IMR-90 (cell line): ENCODE results near the gene KLF12. TPM values are rescaled to one million over a fixed set of nuclear protein-coding genes. Genes with fewer than 3 reads are reported as not detected.

Source experiments
- ATAC-seq: fragments of 200-7000 bp; cut with Tn5 transposase; 2 replicates; pipeline ENCODE4 v1.9.1; 2020; ENCODE audit warnings: low read depth, mild to moderate bottlenecking, moderate library complexity
- BruUV-seq: library from RNA; stranded (reverse); fragments of 400-500 nt; replicated peaks from 2 replicates; lab custom pipeline; 2021; lab: Mats Ljungman, UMichigan
- CTCF ChIA-PET: fragments of 300-600 bp; formaldehyde crosslinking; extraction: SDS; loops from one replicate; lab custom pipeline; 2021; ENCODE audit warnings: antibody characterized with exemption; lab: Yijun Ruan, JAX
- POLR2A ChIA-PET: fragments of 300-600 bp; sonication (Branson Sonifier 250); formaldehyde crosslinking; loops from one replicate; lab custom pipeline; 2022; ENCODE audit warnings: antibody characterized with exemption; ENCODE audit not compliant: unreplicated experiment; lab: Charles Lee
- DNase-seq: peaks from one replicate; pipeline ENCODE4 v3.0.0; 2013
- H2AFZ ChIP-seq: replicated peaks from 2 replicates; pipeline ENCODE3; 2013; ENCODE audit warnings: low read length, mild to moderate bottlenecking; ENCODE audit not compliant: poor library complexity
- H2AK5ac ChIP-seq: 2 replicates; pipeline ENCODE4 v1.6.1; 2013; ENCODE audit warnings: low read depth, low read length, inconsistent platforms
- H2AK9ac ChIP-seq: replicated peaks from 2 replicates; pipeline ENCODE3; 2013; ENCODE audit warnings: mild to moderate bottlenecking, low read depth, low read length, moderate library complexity; ENCODE audit not compliant: poor library complexity
- H2BK120ac ChIP-seq: 2 replicates; pipeline ENCODE4 v1.6.1; 2013; ENCODE audit warnings: low read depth, low read length, inconsistent platforms
- H2BK15ac ChIP-seq: 3 replicates; pipeline ENCODE4 v1.6.1; 2013; ENCODE audit warnings: low read depth, low read length, inconsistent platforms
- H2BK20ac ChIP-seq: 2 replicates; pipeline ENCODE4 v1.6.1; 2013; ENCODE audit warnings: low read depth, mild to moderate bottlenecking, inconsistent platforms, low read length, moderate library complexity
- H2BK5ac ChIP-seq: 2 replicates; pipeline ENCODE4 v1.6.1; 2013; ENCODE audit warnings: mild to moderate bottlenecking, low read depth, low read length, inconsistent platforms; ENCODE audit not compliant: poor library complexity, severe bottlenecking
- H3K14ac ChIP-seq: replicated peaks from 2 replicates; pipeline ENCODE4 v1.6.1; 2013; ENCODE audit warnings: low read depth, low read length, inconsistent platforms
- H3K18ac ChIP-seq: 2 replicates; pipeline ENCODE4 v1.6.1; 2013; ENCODE audit warnings: low read depth, low read length, control low read depth
- H3K23ac ChIP-seq: 2 replicates; pipeline ENCODE4 v1.6.1; 2013; ENCODE audit warnings: low read depth, low read length, inconsistent platforms
- H3K27ac ChIP-seq: 2 replicates; pipeline ENCODE4 v1.5.1; 2013; ENCODE audit warnings: mild to moderate bottlenecking, control low read depth, low read length; ENCODE audit not compliant: insufficient read depth
- H3K27me3 ChIP-seq: 2 replicates; pipeline ENCODE4 v1.6.1; 2013; ENCODE audit warnings: low read length; ENCODE audit not compliant: control insufficient read depth, insufficient read depth
- H3K36me3 ChIP-seq: 2 replicates; pipeline ENCODE4 v1.6.1; 2013; ENCODE audit warnings: low read length, mixed read lengths; ENCODE audit not compliant: control insufficient read depth, insufficient read depth
- H3K4ac ChIP-seq: 2 replicates; pipeline ENCODE4 v1.6.1; 2013; ENCODE audit warnings: low read depth, low read length, inconsistent platforms
- H3K4me1 ChIP-seq: 2 replicates; pipeline ENCODE4 v1.6.1; 2013; ENCODE audit warnings: low read length, mixed read lengths; ENCODE audit not compliant: control insufficient read depth, insufficient read depth
- H3K4me2 ChIP-seq: 2 replicates; pipeline ENCODE4 v1.6.1; 2013; ENCODE audit warnings: low read depth, mild to moderate bottlenecking, control low read depth, low read length, moderate library complexity
- H3K4me3 ChIP-seq: 2 replicates; pipeline ENCODE4 v1.5.1; 2013; ENCODE audit warnings: low read depth, mild to moderate bottlenecking, control low read depth, low read length, moderate library complexity; ENCODE audit not compliant: insufficient read depth
- H3K56ac ChIP-seq: 2 replicates; pipeline ENCODE4 v1.6.1; 2013; ENCODE audit warnings: low read length, inconsistent platforms; ENCODE audit not compliant: insufficient read depth; ENCODE audit errors: extremely low read depth
- H3K79me1 ChIP-seq, 2 experiments: 2 replicates each; pipeline ENCODE4 v1.6.1; 2013; ENCODE audit warnings: low read length in 2 of 2, inconsistent platforms in 1 of 2, low read depth in 1 of 2
- H3K9ac ChIP-seq: 2 replicates; pipeline ENCODE4 v1.6.1; 2013; ENCODE audit warnings: low read depth, low read length, control low read depth
- H3K9me1 ChIP-seq: 2 replicates; pipeline ENCODE4 v1.6.1; 2013; ENCODE audit warnings: low read length, inconsistent platforms; ENCODE audit not compliant: insufficient read depth
- H3K9me3 ChIP-seq: 2 replicates; pipeline ENCODE4 v1.6.1; 2013; ENCODE audit warnings: low read length; ENCODE audit not compliant: control insufficient read depth, insufficient read depth
- H4K20me1 ChIP-seq: 2 replicates; pipeline ENCODE4 v1.6.1; 2013; ENCODE audit warnings: low read length, inconsistent platforms; ENCODE audit not compliant: insufficient read depth
- H4K5ac ChIP-seq: 2 replicates; pipeline ENCODE4 v1.6.1; 2013; ENCODE audit warnings: mild to moderate bottlenecking, low read depth, low read length, control low read depth
- H4K8ac ChIP-seq, 2 experiments: 2 replicates each; pipeline ENCODE4 v1.6.1; 2013; ENCODE audit warnings: low read depth in 2 of 2, low read length in 2 of 2, control low read depth in 1 of 2, inconsistent platforms in 1 of 2
- H4K91ac ChIP-seq: 2 replicates; pipeline ENCODE4 v1.6.1; 2013; ENCODE audit warnings: low read depth, low read length, inconsistent platforms; ENCODE audit not compliant: insufficient read depth
- BHLHE40 ChIP-seq: fragments of 150-350 bp; IDR thresholded peaks from 2 replicates; pipeline ENCODE4 v1.6.1; 2016; ENCODE audit warnings: mild to moderate bottlenecking, low read depth, low read length
- CEBPB ChIP-seq: IDR thresholded peaks from 2 replicates; pipeline ENCODE4 v1.6.1; 2012; ENCODE audit warnings: low read depth, low read length, improper control_type of control experiment
- CHD1 ChIP-seq: IDR thresholded peaks from 2 replicates; pipeline ENCODE4 v1.6.1; 2012; ENCODE audit warnings: low read depth, low read length, improper control_type of control experiment
- CTCF ChIP-seq: conservative IDR thresholded peaks from 2 replicates; pipeline ENCODE4 v1.5.1; 2012; ENCODE audit warnings: mild to moderate bottlenecking, low read depth, low read length, improper control_type of control experiment
- ELK1 ChIP-seq: fragments of 150-350 bp; IDR thresholded peaks from 2 replicates; pipeline ENCODE4 v1.6.1; 2016; ENCODE audit warnings: low read depth, mild to moderate bottlenecking, low read length, moderate library complexity, borderline replicate concordance
- MAZ ChIP-seq: IDR thresholded peaks from 2 replicates; pipeline ENCODE4 v1.6.1; 2012; ENCODE audit warnings: low read depth, mild to moderate bottlenecking, low read length, improper control_type of control experiment, moderate library complexity, borderline replicate concordance
- MXI1 ChIP-seq: IDR thresholded peaks from 2 replicates; pipeline ENCODE4 v1.6.1; 2012; ENCODE audit warnings: low read depth, mild to moderate bottlenecking, low read length, moderate library complexity, borderline replicate concordance
- POLR2A ChIP-seq: IDR thresholded peaks from 2 replicates; pipeline ENCODE4 v1.6.1; 2012; ENCODE audit warnings: mild to moderate bottlenecking, low read depth, low read length
- RAD21 ChIP-seq: IDR thresholded peaks from 2 replicates; pipeline ENCODE4 v1.6.1; 2012; ENCODE audit warnings: low read length, improper control_type of control experiment
- RFX5 ChIP-seq: IDR thresholded peaks from 2 replicates; pipeline ENCODE4 v1.8.0; 2012; ENCODE audit warnings: low read depth, mild to moderate bottlenecking, low read length, moderate library complexity
- USF2 ChIP-seq: fragments of 150-350 bp; IDR thresholded peaks from 2 replicates; pipeline ENCODE4 v1.6.1; 2017; ENCODE audit warnings: mild to moderate bottlenecking, antibody characterized with exemption, low read length, low read depth
- WGBS, 2 experiments: methylation state at CpG; one replicate each; pipeline versions ENCODE4 v1.1.5 to v1.1.7; 2013; ENCODE audit warnings: missing lambda C conversion rate in 2 of 2; ENCODE audit not compliant: insufficient read length in 1 of 2; ENCODE audit errors: extremely low coverage in 2 of 2; 5-methylcytosine and 5-hydroxymethylcytosine counted together
- dilution Hi-C: fragments of 300-500 bp; cut with HindIII; formaldehyde crosslinking; loops from one replicate; pipeline ENCODE4 v1.14.3; 2018; ENCODE audit warnings: low sequenced_read_pairs; ENCODE audit not compliant: unreplicated experiment
- in situ Hi-C: fragments of 300-500 bp; cut with MboI; formaldehyde crosslinking; loops from 3 replicates; pipeline ENCODE4 v1.14.3; 2019; ENCODE audit warnings: low sequenced_read_pairs, inconsistent platforms, mixed read lengths
- intact Hi-C: fragments of 100-400 bp; cut with micrococcal nuclease; formaldehyde crosslinking; loops from 2 replicates; pipeline ENCODE4 v1.10.0; 2022
- polyA plus RNA-seq, 3 experiments: library from polyadenylated mRNA; depleted of rRNA; stranded (reverse); fragments of >200 nt; gene quantifications; 2 replicates each; pipeline ENCODE4 v1.2.3, GENCODE V29; 2012; ENCODE audit warnings: low replicate concordance in 1 of 3
- total RNA-seq: library from RNA; depleted of rRNA; stranded (reverse); fragments of >200 nt; gene quantifications from 2 replicates; pipeline ENCODE4 v1.2.3, GENCODE V29; 2012

Gene KLF12
- total and polyA plus RNA-seq, 2 of the 4 experiments (the other 2 are of a cell fraction), result 8.8 to 44.8 TPM

GRCh38 chr13:74182491-74182890, 48.3 kb upstream of the KLF12 start:
- Histone ChIP-seq H2BK5ac (no peak overlapping the region), H2AK5ac (no peak overlapping the region), H2BK120ac (no peak overlapping the region), H2BK15ac (no peak overlapping the region), H4K20me1 (no peaks in the 10 kb centered on the region), H4K5ac (no peak overlapping the region), H3K9me1 (no peaks in the 10 kb centered on the region; the same call in 1 of the 2 replicates), H4K91ac (no peak overlapping the region), H3K4me2 (no peak overlapping the region), H2BK20ac (no peak overlapping the region), H3K9me3 (no peaks in the 10 kb centered on the region), H3K4me3 (no peak overlapping the region), H3K27ac (no peak overlapping the region), H3K4ac (no peak overlapping the region), H3K9ac (no peak overlapping the region), H3K23ac (no peak overlapping the region), H3K36me3 (no peaks in the 10 kb centered on the region), H3K27me3 (no peaks in the 10 kb centered on the region), H4K8ac (no peak overlapping the region), H3K14ac (no peak overlapping the region), H3K79me1 (no peaks in the 10 kb centered on the region), H3K4me1 (no peaks in the 10 kb centered on the region; the same call in 1 of the 2 replicates), H2AFZ (no peak overlapping the region), H3K56ac (no peak overlapping the region), H2AK9ac (no peak overlapping the region), H3K18ac (no peak overlapping the region)
- TF ChIP-seq ELK1, result no peak
- no peak for TF ChIP-seq CTCF
- TF ChIP-seq MAZ, result no peak
- TF ChIP-seq CEBPB, result no peak
- no peak for TF ChIP-seq MXI1
- TF ChIP-seq POLR2A, result no peak
- TF ChIP-seq USF2, result no peak
- no peak for TF ChIP-seq RAD21
- no peak for TF ChIP-seq CHD1
- no peak for TF ChIP-seq RFX5
- no peak for TF ChIP-seq BHLHE40
- ChIA-PET CTCF (no interaction called here), POLR2A (no interaction called here)
- intact Hi-C loops, result no loop called here
- dilution Hi-C loops, result no loop called here
- in situ Hi-C loops, result no loop called here
- DNase-seq (no peak), ATAC-seq (no peak)
- BruUV-seq, result no TSS peak
- no CpG with 5 or more reads among the region's 1 CpG for WGBS, 2 experiments
